ENCODE results near the gene TK2.

TK2 gene

DNA sequence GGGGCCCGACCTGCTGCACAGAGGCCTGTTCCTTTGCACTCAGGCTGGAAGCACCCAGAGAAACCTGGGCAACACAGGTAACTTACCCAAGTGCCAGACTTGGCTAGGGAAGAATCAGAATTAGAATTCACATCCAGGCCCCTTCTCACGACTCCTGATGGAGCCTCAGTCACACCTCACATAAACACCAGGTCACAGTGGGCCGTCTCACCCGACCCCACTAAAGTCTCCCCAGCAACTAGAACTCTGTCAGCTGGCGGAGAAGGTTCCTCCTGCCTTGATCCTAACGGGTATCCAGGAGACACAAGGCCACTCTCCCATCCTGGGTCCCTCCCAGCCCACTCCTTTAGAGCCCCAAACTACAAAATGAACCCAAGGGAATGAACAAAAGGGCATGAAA is 6.4 kb downstream of the TK2 start:
- no peak for DNase-seq

DNA sequence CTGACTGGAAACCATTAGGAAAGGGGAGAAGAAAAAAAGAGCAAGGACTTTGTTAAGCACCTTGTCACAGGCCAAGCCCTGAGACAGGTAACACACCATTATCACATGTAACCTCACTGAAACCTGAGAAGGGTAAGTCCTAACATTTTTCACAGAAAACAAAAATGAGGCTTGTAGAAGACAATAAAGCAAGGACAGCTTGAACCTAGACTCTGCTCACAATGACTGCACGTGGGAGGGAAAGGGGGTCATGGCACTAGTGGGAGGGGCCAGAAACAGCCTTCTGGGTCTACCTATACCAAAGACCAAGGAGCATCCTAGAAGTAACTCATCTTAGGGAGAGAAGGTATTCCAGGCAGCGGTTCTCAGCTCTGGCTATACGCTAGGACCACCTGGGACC is 7.5 kb downstream of the TK2 start:
- DNase-seq = no peak

DNA sequence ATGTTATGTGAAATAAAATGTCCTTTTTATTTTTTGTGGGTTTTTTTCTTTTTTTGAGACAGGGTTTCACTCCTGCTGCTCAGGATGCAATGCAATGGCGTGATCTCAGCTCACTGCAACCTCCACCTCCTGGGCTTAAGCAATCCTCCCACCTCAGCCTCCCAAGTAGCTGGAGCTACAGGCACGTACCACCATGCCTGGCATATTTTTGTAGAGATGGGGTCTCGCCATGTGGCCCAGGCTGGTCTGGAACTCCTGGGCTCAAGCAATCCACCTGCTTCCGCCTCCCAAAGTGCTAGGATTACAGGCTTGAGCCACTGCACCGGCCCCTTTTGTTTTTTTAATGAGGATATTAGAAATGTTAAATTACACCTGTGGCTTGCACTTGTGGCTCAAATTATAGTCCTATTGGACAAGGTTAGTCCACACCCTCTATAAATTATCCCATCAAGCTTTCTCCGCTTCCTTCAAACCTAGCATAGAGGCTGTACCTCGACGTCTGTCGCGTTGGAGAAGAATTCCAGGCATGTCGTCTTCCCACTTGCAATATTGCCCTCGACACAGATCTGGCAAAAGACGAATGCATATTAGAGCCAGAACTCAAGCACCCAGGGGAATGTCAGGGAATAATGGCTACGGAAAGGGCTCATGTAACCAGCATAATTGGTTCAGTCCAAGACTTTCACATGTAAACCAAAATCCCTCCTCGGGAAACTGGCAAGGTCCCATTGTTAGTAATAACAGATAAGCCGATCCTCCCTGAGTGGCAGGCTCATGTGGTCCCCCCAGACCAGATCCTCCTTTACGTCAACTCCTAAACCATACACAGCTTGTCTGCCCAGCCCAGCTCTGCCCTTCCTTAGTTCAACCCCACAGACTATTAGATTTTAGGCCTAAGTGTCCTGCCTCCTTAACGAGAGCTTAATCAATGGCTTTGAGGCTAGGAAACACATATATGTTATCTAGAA is 8.2 kb downstream of the TK2 start:
- DNase-seq = no peak

DNA sequence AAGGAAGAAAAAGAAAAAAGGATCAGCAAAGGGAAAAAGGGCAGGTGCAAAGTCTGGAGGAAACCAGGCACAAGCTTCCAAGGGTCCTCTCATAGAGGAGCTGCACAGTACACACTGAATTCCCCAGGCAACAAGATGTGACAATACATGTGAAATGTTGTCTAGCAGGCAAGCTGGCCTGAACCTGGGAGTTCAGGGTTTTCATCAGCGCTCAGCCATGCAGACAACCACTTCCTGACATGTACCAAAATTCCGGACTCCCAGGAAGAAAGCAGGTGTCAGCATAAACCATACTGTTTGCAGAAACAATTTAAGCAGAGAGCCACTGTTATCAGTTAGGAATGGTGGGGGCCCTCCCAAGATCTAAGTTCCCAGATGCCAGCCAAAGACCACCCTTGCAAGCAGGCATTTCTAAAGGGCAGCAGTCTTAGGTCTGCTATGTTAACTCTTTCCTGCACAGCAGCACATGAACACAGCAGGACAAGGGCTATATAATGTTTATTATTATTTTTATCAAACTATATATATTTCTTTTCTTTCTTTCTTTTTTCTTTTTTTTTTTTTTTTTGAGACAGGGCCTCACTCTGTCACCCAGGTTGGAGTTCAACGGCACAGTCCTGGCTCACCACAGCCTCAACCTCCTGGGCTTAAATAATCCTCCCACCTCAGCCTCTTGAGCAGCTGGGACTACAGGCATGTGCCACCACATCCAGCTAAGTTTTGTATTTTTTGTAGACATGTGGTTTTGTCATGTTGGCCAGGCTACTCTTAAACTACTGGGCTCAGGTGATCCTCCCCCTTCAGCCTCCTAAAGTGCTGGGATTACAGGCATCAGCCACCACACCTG is 10.1 kb downstream of the TK2 start:
- DNase-seq = no peak

DNA sequence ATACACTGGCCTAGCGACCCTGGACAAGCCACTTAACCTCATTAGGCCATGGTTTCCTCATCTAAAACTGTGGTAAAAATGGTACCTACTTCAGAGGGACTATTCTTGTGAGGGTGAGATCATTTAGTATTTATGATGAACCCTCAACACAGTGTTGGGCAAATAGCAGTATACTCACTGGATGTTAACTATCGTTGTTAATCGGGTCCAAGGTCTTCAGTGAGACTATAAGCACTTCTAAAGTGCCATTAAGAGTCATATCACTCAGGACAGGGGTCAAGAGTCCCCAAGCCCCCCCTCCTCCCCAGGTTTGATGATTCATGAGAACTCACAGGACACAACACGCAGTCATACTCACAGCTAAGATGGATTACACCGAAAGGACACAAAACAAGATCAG is 11.0 kb downstream of the TK2 start:
- no peak for DNase-seq

DNA sequence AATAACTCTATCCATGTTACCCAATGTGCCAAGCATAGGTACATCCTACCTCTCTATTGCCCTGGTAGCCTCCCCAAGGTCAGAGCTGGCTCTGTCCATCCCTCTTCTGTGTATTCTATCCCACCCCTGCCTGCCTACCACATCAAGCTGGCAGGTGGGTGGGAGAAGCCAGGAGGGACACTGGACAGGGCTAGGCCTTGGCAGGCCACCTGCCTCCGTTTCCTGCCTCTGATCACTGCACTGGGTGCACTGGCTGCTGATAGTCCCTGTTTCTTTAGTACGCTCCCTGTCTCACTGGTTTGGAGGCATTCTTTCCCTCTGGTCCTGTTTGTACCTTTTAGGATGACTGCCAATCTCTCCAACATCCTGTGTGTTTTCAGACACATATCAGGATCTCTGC is 12.7 kb downstream of the TK2 start:
- DNase-seq = no peak

DNA sequence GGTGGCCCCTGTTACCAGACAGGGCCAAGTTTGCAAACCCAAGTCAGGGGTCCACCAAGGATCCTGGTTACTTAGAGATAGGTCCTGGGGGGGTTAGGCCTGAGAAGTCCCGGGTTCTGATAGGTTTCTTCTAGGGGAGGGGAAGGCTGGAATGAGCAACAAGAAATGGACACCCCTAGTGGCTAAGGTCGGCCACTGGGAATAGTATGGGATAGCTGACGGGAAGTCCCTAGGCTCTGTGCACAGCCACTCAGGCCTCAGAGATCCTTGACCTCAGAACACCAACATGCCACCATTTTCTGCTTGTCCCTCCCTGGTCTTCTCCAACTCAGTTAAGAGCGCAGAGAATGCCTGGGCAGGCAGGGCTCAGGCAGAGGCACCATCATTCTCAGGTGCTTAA is 13.4 kb downstream of the TK2 start:
- DNase-seq = no peak

DNA sequence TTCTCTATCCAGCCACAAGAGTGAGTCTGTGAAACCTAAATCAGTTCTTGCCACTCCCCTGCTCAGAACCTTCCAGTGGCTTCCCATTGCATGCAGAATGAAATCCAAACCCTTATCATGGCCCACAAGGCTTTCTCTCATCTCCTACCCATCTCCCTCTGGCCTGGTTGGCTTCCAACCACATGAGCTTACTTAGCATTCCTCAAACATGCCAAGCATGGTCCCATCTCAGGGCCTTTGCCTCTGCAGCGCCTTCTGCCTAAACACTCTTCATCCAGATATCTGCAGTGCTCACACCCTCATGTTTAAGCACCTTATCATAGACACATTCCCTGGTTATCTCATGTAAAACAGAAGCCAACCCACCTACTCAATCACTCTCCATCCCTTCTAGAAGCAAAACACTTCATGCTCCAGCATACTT is 15.5 kb downstream of the TK2 start:
- DNase-seq = no peak

DNA sequence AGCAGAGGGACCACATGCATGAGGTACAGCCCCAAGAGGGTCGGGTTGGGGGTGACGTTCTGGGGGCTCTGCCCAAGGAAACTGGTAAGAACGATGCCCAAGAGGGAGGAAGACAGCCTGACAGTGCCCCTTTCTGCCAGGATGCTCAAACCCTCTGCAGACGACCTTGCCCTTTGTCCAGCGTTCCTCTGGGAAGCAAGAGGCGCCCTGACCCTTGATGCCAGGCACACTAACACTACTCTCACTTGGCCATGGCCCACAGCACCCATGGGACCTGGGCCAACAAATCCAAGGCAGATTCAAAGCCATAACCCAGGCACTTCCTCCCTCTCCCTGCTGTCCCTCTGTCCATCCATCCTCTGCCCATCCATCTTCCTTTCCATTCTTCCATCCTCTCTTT is 20.4 kb downstream of the TK2 start:
- no peak for DNase-seq

DNA sequence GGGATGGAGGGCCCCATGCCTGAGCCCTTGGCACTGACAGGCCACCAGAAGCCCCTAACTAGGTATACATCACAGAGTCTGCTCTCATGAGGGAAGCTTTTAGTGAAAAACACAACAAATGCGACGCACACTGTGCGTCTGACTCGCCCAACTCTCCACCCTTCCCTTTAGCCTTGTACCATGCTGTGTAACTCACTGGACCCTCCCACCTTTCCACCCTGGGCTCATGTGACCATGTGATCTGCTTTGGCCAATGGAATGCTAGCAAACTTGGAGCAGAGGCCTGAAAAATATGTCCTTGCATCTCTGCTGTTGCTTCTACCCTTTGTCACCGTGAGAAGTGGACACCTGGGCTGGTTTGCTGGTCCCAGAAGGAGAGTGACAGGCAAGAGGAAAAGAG is 21.6 kb downstream of the TK2 start:
- no peak for DNase-seq

DNA sequence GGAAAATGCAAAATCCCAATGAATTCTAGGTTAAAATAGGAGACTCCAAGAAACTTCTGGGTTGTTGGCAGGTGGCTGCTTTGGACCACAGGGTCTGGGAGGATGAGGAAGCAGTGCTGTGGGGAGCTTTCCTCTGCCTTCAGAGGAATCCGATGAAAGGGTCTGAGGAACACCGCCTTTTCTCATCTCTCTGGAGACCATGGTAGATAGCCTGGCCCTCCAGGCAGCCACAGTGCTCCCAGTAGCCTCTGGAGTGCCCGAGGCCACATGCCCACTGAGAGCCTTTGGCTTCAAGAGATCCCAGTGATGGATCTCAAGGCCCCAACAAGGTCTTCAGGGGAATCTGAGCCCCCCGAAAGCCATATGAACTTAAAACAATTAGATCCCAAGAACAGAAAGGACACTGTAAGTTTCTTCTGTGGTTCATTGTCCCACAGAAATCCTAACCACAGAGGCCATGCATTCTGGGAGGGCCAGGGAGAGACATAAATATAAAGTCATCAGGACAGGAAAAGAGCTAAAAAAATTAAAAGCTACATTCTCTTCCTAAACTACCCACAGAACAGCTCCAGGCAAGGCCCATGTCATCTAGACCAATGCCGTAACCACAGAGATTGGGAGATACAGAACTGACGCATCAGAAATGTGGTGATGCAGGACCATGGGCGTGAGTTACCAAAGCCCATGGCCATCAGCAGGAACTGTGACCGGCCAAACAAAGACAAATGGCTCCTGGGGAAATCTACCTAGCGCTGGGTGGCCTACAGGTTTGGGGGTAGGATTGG is 24.3 kb downstream of the TK2 start:
- DNase-seq = no peak

DNA sequence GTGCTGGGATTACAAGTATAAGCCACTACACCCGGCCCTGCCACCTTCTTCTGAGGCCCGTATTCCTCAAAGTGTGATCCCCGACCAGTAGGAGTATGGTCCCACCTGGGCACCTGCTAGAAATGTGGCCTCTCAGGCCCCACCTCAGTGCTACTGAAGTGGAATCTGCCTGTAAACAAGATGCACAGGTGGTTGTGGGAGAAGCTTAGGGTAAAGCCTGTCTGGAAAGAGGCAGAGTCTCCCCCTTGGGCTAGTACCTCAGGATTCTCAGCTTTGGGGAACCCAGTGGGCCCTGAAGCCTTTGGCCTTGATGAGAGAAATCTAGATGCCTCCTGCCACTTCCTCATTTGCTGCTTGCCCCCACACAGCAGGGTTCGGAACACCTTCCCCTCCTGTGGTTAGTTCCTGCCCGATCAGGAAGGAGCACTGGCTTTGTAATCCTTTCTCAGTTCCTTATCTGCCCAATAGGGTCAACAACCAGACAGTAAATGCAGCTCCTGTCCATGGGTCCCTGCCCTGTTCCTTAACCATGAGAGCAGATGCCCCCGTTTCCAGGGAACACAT is 25.2 kb downstream of the TK2 start:
- DNase-seq = no peak

DNA sequence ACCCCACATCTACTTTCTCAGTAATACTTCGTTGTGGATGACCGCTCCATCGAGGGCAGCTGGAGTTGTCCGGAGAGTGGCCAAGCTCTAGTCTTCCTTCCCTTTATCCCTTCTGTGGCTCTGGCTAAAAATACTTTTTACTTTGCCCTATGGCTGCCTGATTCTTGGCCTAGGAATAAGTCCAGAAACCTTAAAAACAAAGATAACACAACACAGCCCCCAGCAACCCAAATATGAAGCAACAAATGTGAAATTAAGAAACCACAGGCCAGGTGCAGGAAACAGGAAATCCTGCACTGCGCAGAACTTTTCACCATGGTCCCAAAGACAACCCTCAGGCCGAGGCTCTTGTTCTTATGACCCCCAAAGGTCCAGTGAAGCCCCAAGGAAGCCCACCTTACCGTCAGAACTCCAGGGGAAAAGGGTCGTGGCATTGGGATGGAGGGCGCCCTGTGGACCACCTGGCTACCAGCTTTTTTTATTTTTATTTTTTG is 26.0 kb downstream of the TK2 start:
- no peak for DNase-seq

DNA sequence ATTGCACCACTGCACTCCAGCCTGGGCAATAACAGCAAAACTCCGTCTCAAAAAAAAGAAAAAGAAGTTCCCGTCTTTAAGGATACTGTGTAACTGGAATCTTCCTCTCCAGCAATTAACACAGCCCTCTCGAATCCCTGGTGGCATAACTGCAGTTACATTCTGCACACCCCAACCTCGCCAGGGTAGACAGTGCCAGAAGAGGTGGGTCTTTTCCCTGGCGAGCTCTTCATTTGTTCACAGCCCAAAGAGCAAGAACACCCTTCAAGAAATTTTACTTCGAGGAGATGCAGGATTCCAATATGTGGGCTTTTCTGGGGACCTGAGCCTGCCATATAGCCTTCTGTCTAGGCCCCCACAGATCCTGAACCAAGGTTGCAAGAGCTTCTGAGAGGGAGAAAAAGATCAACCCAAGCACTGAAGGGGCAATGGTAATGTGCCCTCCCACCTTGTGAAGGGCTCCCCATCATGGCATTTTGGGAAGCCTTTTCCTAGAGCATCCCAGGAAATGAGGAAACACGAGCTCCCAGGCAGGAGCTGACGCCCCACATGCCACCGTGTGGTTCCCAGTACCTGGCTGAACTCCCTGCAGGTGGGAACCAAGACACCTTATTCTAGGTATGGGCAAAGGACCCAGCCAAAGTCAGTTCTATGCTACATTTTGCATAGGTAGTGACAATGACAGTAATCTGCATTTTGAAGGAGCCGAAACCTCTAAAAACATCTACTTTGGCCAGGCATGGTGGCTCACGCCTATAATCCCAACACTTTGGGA is 26.9 kb downstream of the TK2 start:
- no peak for DNase-seq

DNA sequence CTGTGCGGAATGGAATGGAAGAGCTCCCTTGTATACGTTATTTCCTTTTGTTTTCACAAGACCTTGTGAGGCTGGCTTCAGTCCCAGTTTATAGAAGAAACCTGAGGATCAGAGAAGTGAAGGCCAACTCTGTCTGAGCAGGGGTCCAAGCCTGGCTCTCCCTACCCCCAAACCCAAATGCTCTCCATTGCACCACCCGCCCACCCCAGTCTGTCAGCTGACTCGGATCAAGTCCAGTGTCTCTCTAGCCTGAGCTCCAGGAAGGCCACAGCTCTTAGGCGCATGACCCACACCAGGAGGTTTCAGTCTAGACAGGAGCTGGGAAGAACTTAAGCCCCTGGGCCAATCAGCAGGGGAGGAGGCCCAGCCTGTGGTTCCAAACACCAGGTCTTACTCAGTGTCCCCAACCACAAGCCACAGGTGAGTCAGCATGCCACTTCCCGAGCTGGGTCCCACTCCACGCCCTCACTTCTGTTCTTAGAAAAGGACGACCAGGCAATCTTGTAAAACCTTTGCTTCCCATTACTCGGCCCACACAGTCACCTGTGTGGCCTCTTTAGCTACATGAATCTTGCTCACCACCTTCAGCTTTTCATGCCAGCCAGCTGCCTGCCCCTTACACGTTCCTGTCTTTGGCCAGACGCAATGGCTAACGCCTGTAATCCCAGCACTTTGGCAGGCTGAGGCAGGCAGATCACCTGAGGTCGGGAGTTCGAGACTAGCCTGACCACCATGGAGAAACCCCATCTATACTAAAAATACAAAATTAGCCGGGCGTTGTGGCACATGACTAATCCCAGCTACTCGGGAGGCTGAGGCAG is 27.8 kb downstream of the TK2 start:
- no peak for DNase-seq

DNA sequence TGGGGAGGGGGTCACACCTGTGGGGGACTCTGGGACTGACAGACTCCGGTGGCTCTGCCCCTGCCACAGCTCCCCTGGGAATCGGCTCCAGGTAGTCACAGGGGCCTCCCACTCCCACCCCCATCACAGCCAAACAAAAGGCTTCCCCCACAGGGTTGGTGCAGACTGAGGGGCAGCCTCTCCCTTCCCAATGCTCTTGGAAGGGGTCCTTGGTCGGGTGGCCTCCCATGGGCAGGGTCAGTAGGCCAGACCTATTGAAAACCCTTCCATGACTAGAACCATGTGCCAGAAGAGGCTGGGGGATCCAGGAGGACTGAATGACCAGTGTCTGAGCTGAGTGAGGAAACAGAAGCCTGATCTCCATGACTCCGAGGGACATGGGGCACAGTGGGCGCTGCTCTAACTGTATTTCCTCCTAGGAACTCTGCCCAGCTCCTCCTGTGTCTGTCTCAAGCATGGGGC is 28.6 kb downstream of the TK2 start:
- DNase-seq = no peak

DNA sequence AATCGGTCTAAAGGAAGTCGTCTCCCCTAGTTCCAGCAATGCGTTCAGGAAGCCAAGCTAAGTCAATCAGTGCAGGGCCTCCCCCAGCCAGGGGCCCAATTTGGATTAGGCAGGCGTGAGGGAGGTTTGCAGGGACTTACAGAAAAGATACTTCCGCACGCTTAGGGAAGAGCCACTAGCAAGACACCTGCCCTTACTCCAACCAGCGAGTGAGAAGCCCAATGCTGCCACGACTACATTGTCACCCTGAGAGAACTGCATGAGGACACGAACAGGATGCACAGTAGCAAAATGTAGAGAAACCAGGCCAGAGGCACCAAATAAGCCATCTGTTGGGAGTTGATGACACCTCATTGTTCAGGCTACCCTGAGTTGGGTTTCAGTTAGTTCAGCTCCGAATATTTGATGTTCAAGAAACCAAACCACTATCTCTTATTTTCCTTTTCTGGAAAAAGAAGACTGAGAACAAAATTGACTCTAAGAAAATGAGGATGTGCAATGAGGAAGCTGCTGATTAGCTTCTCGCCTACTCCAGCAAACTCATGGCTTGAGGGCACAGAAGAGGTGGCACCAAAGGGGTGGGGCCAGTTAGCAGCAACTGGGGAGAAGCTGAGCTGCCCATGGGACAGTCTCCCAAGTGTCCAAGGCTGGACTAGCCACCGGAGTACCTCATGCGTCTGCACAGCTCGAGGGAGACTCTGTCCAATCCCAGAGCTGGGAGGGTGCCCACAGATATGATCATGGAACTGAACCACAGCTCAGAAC is 29.3 kb downstream of the TK2 start:
- no peak for DNase-seq

DNA sequence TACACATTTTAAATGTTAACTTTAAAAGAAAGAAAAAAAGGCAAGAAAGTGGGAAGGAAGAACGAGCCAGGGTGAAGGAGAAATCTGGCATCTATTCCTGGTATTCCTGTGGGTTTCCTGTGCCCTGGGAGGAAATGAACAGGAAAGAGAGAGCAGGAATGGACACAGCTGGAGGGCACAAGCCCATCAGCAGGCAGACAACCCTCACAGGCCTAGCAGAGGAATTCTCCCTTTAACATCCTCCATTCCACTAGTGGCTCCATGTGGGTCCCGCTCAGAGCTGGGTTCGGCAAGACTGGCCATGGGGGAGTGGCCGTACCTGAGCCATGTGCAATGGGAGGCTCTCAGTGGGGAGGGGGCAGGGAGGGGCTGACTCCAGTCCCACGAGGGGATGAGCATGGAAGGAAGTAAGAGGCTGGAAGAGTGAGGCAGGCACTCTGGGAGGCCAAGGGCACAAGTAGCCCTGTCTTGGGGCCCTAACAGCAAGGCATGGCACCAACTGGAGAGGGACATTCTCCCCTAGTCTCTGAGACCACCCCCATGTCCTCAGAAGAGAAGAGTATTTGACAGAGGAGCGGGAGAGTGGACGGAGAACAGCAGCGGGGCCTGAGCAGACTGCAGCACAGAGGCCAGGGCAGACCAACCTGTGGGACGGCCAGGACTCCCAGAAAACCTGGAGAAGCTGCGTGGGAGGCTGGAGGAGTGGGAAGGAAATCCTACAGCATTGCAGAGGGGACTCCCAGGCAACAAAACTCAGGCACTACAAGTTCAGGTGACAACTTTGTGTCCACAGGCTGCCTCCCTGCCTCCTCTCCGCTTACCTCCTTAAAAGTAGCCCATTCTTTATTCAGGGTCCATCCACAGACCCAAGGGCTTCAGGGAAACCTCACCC is 30.2 kb downstream of the TK2 start:
- DNase-seq = no peak
